Measurements from ENCODE around the gene STAC3. TPM values are rescaled to one million over a fixed set of nuclear protein-coding genes. Genes with fewer than 3 reads are reported as not detected.

The STAC3 gene
- polyA plus RNA-seq, 3 donors: 2.5 to 4.2 (median 3.3) TPM

DNA sequence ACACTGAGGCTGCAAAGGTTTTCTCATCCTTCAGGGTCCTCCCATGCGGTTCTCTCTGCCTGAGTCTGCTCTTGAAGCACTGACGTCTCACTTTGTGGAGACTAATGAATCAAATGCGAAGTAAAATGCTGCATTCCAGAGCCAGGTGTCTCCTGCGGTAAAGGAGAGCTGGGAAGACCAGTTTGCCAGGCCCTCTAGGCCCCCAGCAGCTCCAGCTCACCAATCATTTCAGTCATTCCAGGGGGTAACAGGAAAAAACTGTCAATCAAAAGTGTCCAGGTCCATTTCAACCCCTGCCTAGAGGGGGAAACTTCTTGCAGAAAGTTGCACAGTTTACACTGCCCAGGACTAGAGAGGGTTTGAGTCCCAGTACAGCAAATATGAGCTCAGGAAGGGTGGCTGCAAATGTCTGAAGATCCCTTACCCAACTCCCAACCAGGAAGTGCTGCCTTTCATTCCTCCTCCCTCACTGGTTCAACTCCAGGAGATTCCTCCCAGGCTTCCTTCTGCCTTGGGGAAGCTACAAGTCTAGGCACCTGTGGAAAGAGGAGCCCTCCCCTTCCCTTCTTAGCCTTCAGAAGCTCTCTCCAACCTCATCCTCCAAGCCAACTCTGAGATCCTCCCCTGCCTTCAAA lies 37.1 kb downstream of the STAC3 start:
- DNase-seq (ENCODE audit: low read depth in 3 of 3, low spot score in 2 of 3): no peak

DNA sequence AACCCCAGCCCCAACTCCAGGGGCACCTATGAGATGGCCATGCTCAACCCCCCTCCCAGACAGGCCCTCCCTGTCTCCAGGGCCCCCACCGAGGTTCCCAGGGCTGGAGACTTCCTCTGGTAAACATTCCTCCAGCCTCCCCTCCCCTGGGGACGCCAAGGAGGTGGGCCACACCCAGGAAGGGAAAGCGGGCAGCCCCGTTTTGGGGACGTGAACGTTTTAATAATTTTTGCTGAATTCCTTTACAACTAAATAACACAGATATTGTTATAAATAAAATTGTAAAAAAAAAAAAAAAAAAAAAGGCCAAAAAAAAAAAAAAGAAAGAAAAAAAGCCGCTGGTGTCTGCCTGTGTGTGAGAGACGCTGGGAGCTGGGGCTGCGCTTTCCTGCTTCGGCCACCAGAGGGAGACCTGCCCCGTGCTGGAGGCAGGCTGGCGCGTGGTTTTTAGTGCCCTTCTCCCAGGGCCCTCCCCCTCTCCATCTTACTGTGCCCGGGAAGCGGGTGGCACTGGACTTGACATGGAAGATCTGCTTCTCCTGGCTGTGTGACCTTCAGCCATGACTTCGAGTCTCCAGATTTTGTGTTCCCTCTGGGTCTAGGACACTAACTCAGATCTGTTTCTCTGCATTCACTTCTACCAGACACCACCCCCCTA lies 37.8 kb downstream of the STAC3 start:
- DNase-seq (ENCODE audit: low read depth in 3 of 3, low spot score in 2 of 3): no peak

DNA sequence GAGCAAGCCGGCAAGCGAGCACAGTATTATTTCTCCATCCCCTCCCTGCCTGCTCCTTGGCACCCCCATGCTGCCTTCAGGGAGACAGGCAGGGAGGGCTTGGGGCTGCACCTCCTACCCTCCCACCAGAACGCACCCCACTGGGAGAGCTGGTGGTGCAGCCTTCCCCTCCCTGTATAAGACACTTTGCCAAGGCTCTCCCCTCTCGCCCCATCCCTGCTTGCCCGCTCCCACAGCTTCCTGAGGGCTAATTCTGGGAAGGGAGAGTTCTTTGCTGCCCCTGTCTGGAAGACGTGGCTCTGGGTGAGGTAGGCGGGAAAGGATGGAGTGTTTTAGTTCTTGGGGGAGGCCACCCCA lies 38.3 kb downstream of the STAC3 start:
- no peak for DNase-seq (ENCODE audit: low read depth in 3 of 3, low spot score in 2 of 3)

DNA sequence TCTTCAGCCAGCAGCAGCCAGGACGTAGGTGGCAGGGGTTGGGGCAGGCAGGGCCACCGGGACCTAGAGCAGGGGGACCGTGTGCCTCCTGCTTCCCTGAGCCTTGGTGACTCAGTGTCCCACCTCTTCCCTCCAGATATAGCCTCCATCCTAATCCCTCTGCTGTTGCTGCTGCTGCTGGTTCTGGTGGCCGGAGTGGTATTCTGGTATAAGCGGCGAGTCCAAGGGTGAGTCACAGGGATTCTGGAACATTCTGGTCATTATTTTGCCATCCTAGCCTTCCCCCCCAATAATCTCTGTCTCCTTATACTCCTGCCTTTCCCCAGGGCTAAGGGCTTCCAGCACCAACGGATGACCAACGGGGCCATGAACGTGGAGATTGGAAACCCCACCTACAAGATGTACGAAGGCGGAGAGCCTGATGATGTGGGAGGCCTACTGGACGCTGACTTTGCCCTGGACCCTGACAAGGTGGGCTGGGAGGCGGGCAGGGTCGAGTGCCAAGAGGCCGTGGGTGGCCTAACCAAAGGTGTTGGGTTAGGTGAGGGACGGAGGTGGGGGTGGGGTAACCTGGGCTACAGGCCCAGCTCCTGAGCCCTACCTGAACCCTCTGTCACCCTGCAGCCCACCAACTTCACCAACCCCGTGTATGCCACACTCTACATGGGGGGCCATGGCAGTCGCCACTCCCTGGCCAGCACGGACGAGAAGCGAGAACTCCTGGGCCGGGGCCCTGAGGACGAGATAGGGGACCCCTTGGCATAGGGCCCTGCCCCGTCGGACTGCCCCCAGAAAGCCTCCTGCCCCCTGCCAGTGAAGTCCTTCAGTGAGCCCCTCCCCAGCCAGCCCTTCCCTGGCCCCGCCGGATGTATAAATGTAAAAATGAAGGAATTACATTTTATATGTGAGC lies 38.9 kb downstream of the STAC3 start:
- DNase-seq (ENCODE audit: low read depth in 3 of 3, low spot score in 2 of 3): no peak

DNA sequence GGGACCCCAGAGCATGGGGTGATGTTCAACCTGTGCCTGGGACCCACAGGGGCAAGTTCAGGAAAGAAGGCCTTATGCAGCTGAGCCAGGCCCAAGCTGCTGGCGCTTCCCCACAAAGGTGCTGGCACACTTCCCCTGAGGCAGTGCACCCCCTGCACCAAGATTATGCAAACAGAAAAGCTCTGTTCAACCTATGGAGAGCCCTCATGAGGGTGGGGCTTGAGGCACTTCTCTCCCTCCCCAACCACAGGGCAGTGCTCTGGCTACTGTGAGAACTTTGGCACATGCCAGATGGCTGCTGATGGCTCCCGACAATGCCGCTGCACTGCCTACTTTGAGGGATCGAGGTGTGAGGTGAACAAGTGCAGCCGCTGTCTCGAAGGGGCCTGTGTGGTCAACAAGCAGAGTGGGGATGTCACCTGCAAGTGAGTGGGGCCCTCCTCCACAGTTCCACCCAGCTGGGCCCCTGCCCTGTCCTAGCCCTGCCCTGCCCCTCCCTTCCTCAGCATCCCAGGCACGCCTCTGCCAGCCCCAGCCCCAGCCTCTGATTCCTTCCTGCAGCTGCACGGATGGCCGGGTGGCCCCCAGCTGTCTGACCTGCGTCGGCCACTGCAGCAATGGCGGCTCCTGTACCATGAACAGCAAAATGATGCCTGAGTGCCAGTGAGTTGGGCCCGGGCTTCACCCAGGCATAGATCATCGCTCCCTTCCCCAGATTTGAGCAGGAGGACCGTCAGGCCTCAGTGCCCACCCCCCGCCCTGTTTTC lies 39.9 kb downstream of the STAC3 start:
- no peak for DNase-seq (ENCODE audit: low read depth in 3 of 3, low spot score in 2 of 3)

DNA sequence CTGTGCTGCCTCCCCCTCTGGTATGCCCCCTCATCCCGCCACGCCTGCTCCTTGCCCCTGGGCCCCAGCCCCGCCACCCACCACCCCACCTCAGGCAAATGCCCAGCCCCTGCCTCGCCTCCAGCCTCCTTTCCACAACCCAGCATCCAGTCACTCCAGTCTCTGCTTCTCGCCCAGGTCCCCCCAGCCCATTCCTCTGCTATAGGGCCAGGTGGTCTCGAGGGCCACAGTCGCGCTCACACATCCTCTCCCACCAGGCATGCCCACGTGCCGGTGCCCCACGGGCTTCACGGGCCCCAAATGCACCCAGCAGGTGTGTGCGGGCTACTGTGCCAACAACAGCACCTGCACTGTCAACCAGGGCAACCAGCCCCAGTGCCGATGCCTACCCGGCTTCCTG lies 40.5 kb downstream of the STAC3 start:
- no peak for DNase-seq (ENCODE audit: low read depth in 3 of 3, low spot score in 2 of 3)

DNA sequence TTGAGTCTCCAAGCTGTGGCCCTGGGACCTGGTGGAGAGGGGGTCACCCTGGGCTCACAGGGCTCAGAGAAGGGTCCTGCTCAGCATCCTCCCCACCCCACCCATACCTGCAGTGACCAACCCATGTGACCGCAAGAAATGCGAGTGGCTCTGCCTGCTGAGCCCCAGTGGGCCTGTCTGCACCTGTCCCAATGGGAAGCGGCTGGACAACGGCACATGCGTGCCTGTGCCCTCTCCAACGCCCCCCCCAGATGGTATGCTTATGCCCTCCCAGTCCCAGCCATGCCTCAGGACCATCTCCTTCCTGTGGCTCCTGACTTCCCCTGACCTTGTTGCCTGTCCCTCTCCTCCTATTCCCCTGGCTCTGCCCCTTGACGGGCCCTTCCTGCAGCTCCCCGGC lies 41.1 kb downstream of the STAC3 start:
- DNase-seq (ENCODE audit: low read depth in 3 of 3, low spot score in 2 of 3): no peak

DNA sequence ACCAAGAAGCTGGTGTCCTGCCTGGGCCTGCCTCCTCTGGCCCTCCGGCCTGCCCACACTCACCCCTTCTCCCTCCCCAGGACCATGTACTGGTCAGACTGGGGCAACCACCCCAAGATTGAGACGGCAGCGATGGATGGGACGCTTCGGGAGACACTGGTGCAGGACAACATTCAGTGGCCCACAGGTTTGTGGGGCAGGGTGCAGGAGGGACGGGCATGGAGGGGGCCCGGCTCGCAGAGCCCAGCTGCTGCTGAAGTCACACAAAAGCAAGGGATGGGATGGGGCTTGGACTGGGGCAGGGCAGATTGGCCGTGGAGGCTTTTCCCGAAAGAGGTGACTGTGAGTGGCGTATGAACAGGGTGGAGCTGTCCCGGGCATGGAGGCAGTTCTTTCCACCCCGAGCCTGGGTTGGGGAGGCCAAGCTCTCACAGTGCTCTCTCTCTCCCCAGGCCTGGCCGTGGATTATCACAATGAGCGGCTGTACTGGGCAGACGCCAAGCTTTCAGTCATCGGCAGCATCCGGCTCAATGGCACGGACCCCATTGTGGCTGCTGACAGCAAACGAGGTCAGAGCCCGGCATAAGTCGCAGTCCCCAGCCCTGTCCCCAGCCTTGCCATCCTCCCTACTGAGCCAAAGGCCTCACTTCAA lies 42.2 kb downstream of the STAC3 start:
- DNase-seq (ENCODE audit: low read depth in 3 of 3, low spot score in 2 of 3): no peak

DNA sequence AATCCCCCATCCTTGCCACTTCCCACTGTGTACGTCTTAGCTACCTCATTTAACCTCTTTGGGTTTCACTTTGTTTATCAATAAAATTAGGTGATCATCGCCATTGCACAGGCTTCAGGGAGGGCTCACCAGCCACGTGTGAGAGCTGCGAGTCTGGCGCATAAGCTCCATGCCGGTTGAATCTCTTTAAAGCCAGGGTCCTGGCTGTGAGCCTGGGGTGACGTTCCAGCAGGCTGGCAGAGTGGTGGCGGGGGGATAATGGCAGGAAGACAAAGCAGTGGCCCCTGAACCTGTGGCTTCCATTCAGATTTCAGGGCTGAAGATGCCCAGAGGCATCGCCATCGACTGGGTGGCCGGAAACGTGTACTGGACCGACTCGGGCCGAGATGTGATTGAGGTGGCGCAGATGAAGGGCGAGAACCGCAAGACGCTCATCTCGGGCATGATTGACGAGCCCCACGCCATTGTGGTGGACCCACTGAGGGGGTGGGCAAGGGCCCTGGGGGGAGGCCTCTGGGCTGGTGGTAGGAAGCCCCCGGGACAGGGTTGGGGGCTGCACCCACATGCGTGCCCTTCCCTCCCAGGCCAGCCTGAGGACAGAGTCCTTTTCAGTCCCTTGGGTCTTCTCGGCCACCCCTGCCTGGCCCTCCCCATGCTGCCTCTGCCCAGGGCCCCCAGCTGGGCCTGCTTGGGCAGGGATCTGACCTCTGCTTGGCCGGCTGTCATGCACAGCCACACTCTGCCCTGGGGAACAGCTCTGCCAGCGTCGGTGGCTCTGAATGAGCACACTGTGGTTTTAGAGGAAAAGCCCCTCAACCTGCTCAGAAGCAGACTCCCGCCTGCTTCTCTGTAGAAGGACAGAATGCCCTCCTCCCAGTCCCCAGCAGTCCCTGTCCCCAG lies 43.0 kb downstream of the STAC3 start:
- no peak for DNase-seq (ENCODE audit: low read depth in 3 of 3, low spot score in 2 of 3)

DNA sequence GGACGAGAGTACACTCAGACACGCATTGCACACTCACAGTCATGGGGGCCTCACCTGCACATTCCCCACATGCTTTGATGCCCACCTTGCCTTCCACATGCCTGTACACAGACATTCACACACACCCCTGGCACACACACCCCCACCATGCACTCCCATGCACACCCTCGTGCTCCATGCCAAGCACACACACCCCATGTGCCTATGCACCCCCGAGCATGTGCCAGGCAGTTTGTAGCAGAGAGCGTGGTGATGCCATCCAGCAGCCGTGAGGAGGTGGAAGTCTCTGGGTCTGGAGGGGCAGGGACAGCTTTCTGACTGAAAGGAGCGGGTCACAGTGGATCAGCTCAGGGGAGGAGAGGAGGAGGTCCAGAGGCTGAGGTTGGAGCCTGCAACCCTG lies 45.1 kb downstream of the STAC3 start:
- no peak for DNase-seq (ENCODE audit: low read depth in 3 of 3, low spot score in 2 of 3)

DNA sequence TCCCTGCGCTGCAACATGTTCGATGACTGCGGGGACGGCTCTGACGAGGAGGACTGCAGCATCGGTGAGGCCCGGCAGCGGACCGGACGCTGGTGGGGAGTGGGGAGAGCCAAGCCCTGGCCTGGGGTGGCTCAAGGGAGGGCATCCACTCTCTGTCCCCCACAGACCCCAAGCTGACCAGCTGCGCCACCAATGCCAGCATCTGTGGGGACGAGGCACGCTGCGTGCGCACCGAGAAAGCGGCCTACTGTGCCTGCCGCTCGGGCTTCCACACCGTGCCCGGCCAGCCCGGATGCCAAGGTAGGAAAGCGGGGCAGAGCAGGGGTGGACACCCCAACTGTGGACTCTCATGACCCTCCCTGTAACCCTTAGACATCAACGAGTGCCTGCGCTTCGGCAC lies 45.8 kb downstream of the STAC3 start:
- DNase-seq (ENCODE audit: low read depth in 3 of 3, low spot score in 2 of 3): no peak

DNA sequence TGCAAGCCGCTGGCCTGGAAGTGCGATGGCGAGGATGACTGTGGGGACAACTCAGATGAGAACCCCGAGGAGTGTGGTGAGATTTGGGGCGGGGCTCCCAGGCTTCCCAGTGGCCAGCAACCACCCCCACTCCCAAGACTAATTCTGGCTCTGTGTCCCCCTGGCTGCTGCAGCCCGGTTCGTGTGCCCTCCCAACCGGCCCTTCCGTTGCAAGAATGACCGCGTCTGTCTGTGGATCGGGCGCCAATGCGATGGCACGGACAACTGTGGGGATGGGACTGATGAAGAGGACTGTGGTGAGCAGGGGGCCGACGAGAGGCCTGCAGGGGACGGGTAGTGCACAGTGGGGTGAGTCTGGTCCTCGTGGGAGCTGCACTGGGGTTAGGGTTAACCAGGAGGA lies 46.5 kb downstream of the STAC3 start:
- no peak for DNase-seq (ENCODE audit: low read depth in 3 of 3, low spot score in 2 of 3)

DNA sequence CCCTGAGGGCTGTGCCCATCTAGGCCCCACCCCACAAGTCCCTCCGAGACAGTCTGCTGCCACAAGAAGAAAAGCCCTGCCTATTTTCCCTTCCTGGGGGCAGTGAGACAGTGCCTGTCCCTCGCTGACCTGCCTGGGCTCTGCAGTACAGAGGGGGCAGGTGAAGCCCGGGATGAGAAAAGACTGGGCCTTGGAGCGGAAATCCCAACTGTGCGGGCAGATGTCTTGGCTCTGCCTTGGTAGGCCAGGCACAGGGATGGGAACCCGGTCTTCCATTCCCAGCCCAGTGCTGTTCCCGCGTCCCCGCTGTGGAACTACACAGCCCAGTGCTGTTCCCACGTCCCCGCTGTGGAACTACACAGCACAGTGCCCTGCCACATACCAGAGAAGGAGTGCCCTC lies 47.2 kb downstream of the STAC3 start:
- DNase-seq (ENCODE audit: low read depth in 3 of 3, low spot score in 2 of 3): no peak

DNA sequence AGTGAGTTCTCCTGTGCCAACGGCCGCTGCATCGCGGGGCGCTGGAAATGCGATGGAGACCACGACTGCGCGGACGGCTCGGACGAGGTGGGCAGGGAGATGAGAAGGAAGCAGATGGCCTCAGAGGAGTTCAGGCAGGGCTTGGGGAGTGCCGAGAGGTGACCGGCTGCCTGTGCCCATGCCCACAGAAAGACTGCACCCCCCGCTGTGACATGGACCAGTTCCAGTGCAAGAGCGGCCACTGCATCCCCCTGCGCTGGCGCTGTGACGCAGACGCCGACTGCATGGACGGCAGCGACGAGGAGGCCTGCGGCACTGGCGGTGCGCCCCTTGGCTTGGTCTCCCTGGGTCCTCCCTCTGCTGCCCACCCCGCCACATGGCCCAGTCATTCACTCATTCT lies 47.8 kb downstream of the STAC3 start:
- no peak for DNase-seq (ENCODE audit: low read depth in 3 of 3, low spot score in 2 of 3)

DNA sequence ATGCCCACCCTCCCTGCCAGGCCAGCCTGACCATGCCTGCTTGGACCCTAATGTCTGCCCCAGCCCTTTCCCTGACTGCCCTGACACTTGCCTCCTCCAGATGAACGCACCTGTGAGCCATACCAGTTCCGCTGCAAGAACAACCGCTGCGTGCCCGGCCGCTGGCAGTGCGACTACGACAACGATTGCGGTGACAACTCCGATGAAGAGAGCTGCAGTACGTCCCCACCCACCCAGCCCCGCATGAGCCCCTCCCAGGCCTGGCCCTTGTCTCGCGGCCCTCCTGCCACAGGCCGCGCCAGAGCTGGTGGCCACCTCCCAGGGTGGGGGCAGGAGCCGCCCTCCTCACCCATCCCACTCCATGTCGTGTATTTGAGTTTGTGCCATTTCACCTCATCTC lies 48.7 kb downstream of the STAC3 start:
- no peak for DNase-seq (ENCODE audit: low read depth in 3 of 3, low spot score in 2 of 3)

DNA sequence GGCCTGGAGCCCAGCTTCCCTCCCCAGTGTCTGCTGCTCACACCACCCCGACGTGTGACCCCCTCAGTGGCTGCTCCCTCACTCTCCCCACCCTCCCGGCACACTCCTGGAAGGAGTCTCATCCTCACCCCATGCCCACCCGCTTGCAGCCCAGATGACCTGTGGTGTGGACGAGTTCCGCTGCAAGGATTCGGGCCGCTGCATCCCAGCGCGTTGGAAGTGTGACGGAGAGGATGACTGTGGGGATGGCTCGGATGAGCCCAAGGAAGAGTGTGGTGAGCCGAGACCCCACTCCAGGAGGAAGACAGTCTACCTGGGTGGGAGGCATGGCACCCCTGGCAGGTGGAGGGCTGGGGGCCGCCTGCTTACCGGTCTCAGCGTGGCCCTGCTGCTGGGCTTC lies 49.4 kb downstream of the STAC3 start:
- no peak for DNase-seq (ENCODE audit: low read depth in 3 of 3, low spot score in 2 of 3)

DNA sequence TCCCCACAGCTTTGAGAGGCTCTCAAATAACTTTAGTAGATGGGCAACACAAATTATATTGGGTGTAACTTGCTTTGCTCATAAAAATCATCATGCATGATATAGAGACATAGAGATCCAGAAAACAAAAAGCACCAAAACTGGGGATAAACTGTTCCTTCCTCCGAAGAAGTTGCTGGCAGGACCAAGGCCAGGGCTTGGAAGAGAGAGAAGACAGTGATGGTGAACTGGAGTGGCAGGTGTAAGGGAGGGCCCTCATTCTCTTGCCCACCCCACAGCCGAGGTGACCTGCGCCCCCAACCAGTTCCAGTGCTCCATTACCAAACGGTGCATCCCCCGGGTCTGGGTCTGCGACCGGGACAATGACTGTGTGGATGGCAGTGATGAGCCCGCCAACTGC lies 49.8 kb downstream of the STAC3 start:
- no peak for DNase-seq (ENCODE audit: low read depth in 3 of 3, low spot score in 2 of 3)

DNA sequence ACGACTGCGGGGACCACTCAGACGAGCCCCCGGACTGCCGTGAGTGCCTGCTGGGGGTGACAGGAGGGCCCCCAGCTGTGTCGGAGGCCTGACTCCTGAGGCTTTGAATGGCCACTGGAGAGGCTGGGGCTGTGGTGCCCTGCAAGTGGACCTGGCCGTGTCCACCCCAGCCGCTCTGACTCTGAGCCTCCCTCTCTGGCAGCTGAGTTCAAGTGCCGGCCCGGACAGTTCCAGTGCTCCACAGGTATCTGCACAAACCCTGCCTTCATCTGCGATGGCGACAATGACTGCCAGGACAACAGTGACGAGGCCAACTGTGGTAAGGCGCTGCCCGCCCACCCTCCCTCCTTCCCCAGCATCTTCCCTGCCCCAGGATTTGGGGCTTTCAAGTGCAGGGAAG lies 50.5 kb downstream of the STAC3 start:
- no peak for DNase-seq (ENCODE audit: low read depth in 3 of 3, low spot score in 2 of 3)

DNA sequence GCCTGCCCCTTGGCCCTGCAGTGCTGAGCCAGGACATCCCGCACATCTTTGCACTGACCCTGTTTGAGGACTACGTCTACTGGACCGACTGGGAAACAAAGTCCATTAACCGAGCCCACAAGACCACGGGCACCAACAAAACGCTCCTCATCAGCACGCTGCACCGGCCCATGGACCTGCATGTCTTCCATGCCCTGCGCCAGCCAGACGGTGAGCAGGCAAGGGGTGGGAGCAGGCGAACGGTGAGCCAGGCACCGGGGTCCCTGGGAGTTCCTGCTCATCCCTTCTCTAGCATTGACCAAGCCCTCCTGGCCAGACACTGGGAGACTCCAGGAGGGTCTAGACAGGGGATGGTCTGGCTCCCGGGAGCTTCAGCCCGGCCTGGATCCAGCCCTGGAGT lies 51.8 kb downstream of the STAC3 start:
- DNase-seq (ENCODE audit: low read depth in 3 of 3, low spot score in 2 of 3): no peak

DNA sequence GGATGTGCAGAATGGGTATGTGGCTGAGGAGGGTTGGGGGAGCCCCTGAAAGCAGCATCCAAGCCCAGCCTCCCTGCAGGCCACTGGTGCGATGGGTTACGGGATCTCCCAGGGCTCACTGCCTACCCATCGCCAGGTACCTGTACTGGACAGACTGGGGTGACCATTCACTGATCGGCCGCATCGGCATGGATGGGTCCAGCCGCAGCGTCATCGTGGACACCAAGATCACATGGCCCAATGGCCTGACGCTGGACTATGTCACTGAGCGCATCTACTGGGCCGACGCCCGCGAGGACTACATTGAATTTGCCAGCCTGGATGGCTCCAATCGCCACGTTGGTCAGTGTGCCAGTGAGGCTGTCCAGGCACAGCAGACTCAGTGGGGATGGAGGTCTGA lies 52.7 kb downstream of the STAC3 start:
- DNase-seq (ENCODE audit: low read depth in 3 of 3, low spot score in 2 of 3): no peak

All from right renal cortex interstitium (tissue), 3 donors.